Tibial nerve (tissue), 4 donors: Measurements from ENCODE around the gene CERS6. TPM values are rescaled to one million over a fixed set of nuclear protein-coding genes. Genes with fewer than 3 reads are reported as not detected.
A peak's percentile ranks its signal among the peaks of the same experiment; 100 is the strongest.

ENCODE experiments used
- DNase-seq, 2 donors: peaks; one replicate each; pipeline ENCODE4 v3.0.0-alpha.2; 2019; ENCODE audit warnings: low spot score in 2 of 2
- H3K27ac ChIP-seq, 4 donors: fragments of 200-600 bp; sonication (generic) in 3 of 4; one replicate each; pipeline ENCODE4 v1.5.1; 2017 to 2019; ENCODE audit warnings: mild to moderate bottlenecking in 1 of 4
- H3K27me3 ChIP-seq, 2 donors: fragments of 200-600 bp; sonication (generic) in 1 of 2; one replicate each; pipeline versions ENCODE4 v1.5.1 to v1.6.0; 2017 to 2019
- H3K36me3 ChIP-seq, 3 donors: fragments of 200-600 bp; sonication (generic); one replicate each; pipeline ENCODE4 v1.5.1; 2018 to 2019
- H3K4me1 ChIP-seq, 4 donors: fragments of 200-600 bp; sonication (generic) in 3 of 4; one replicate each; pipeline ENCODE4 v1.5.1; 2017 to 2019
- H3K4me3 ChIP-seq, 4 donors: fragments of 200-600 bp; sonication (generic) in 3 of 4; one replicate each; pipeline ENCODE4 v1.5.1; 2017 to 2019; ENCODE audit warnings: mild to moderate bottlenecking in 1 of 4, moderate library complexity in 1 of 4
- H3K9me3 ChIP-seq, 4 donors: fragments of 200-600 bp; sonication (generic) in 3 of 4; one replicate each; pipeline ENCODE4 v1.5.1; 2017 to 2019
- CTCF ChIP-seq, 5 experiments: fragments of 200-600 bp in 3 of 5; fragments of 450-650 bp in 2 of 5; sonication (generic) in 3 of 5; IDR thresholded peaks; one replicate each; pipeline ENCODE4 v1.5.1; 2016 to 2019; ENCODE audit warnings: antibody characterized with exemption in 5 of 5, mild to moderate bottlenecking in 3 of 5, moderate library complexity in 2 of 5
- EP300 ChIP-seq, 2 donors: sonication (generic); formaldehyde crosslinking; IDR thresholded peaks; one replicate each; pipeline ENCODE4 v1.6.1; 2017; ENCODE audit warnings: antibody characterized with exemption in 2 of 2, mild to moderate bottlenecking in 1 of 2
- POLR2A ChIP-seq, 2 donors: fragments of 450-650 bp; IDR thresholded peaks; one replicate each; pipeline ENCODE4 v1.6.1; 2017; ENCODE audit warnings: antibody characterized with exemption in 2 of 2, mild to moderate bottlenecking in 2 of 2, moderate library complexity in 2 of 2
- WGBS, 2 donors: methylation state at CpG; one replicate each; pipeline ENCODE4 v1.1.5; 2018; 5-methylcytosine and 5-hydroxymethylcytosine counted together
- total RNA-seq, 4 donors: library from RNA; depleted of rRNA; stranded (reverse); fragments of >200 nt; gene quantifications; one replicate each; pipeline ENCODE4 v1.1.0, GENCODE V29; 2016

The CERS6 gene
- total RNA-seq, 4 donors from 2014 or later: 37.7 to 38.7 (median 37.8) TPM

- H3K9me3 ChIP-seq: no peaks in the 10 kb centered on the region
- no peak for DNase-seq
- no peaks in the 10 kb centered on the region for H3K36me3 ChIP-seq
- no peaks in the 10 kb centered on the region for H3K27me3 ChIP-seq
- H3K4me3 ChIP-seq: no peak overlapping the region
- no peaks in the 10 kb centered on the region for H3K4me1 ChIP-seq
- TF ChIP-seq POLR2A (IDR thresholded peaks at IDR 0.05): no peak
- TF ChIP-seq EP300 (IDR thresholded peaks at IDR 0.05): no peak
- TF ChIP-seq CTCF (IDR thresholded peaks at IDR 0.05): no peak
- 41 to 51% methylated on average over 2 of the region's 2 CpGs for WGBS, 2 donors
- H3K27ac ChIP-seq: no peak overlapping the region
These were observed 337.5 kb downstream of the CERS6 start for GRCh38 chr2:168793596-168793995.

- no peaks in the 10 kb centered on the region for H3K4me1 ChIP-seq
- no peak overlapping the region for H3K4me3 ChIP-seq
- H3K27ac ChIP-seq: no peak overlapping the region
- TF ChIP-seq CTCF (IDR thresholded peaks at IDR 0.05) (no peak), EP300 (IDR thresholded peaks at IDR 0.05) (no peak), POLR2A (IDR thresholded peaks at IDR 0.05) (no peak)
- no peaks in the 10 kb centered on the region for H3K36me3 ChIP-seq
- WGBS, 2 donors: 85 to 91% methylated on average over 1 of the region's 1 CpG
- no peaks in the 10 kb centered on the region for H3K9me3 ChIP-seq
- no peaks in the 10 kb centered on the region for H3K27me3 ChIP-seq
- no peak for DNase-seq
These were observed 338.9 kb downstream of the CERS6 start for GRCh38 chr2:168794968-168795367.

GRCh38 chr2:168796090-168796577 is 340.1 kb downstream of the CERS6 start:
- Histone ChIP-seq H3K4me1 (no peaks in the 10 kb centered on the region), H3K4me3 (no peak overlapping the region), H3K27ac (peak overlapping the region in 1 of 4 donors; percentile 60), H3K9me3 (no peaks in the 10 kb centered on the region), H3K27me3 (no peaks in the 10 kb centered on the region), H3K36me3 (no peaks in the 10 kb centered on the region)
- no peak for TF ChIP-seq EP300 (IDR thresholded peaks at IDR 0.05)
- no peak for TF ChIP-seq POLR2A (IDR thresholded peaks at IDR 0.05)
- TF ChIP-seq CTCF (IDR thresholded peaks at IDR 0.05): no peak
- DNase-seq: no peak
- WGBS, 2 donors: 81 to 86% methylated on average over 9 of the region's 9 CpGs

- Histone ChIP-seq H3K27me3 (no peaks in the 10 kb centered on the region), H3K27ac (peak overlapping the region in 1 of 4 donors; percentile 60), H3K36me3 (no peaks in the 10 kb centered on the region), H3K4me3 (no peak overlapping the region), H3K9me3 (no peaks in the 10 kb centered on the region), H3K4me1 (no peaks in the 10 kb centered on the region)
- DNase-seq: no peak
- WGBS, 2 donors: 75 to 79% methylated on average over 8 of the region's 8 CpGs
- peak in 1 of 2 donors; percentile 65 for TF ChIP-seq EP300 (IDR thresholded peaks at IDR 0.05)
- no peak for TF ChIP-seq CTCF (IDR thresholded peaks at IDR 0.05)
These were observed 340.7 kb downstream of the CERS6 start for GRCh38 chr2:168796583-168797285.

DNA sequence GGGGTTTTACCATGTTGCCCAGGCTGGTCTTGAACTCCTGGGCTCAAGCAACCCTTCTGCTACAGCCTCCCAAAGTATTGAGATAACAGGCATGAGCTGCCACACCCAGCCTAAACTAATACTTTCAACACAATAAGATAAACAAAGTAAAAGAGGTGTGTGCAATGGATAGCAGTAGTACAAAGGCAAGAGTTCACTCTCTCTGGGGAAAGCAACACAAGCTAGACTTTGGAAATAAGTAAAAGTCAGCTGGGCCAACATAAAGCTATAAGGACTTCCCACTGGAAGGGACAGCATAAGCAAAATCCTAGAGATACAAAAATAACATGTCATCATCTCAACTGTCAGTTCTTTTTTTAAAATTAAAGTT is 341.2 kb downstream of the CERS6 start:
- H3K4me1 ChIP-seq: no peaks in the 10 kb centered on the region
- H3K4me3 ChIP-seq: no peak overlapping the region
- H3K9me3 ChIP-seq: no peaks in the 10 kb centered on the region
- no peak overlapping the region for H3K27ac ChIP-seq
- H3K27me3 ChIP-seq: no peaks in the 10 kb centered on the region
- TF ChIP-seq EP300 (IDR thresholded peaks at IDR 0.05) (no peak), POLR2A (IDR thresholded peaks at IDR 0.05) (no peak), CTCF (IDR thresholded peaks at IDR 0.05) (no peak)
- no peak for DNase-seq
- no peaks in the 10 kb centered on the region for H3K36me3 ChIP-seq
